Transverse colon (tissue), 3 donors: ENCODE data around the gene KANK2.

Experiments
- EP300 ChIP-seq: sonication (generic); formaldehyde crosslinking; IDR thresholded peaks from one replicate; pipeline ENCODE4 v1.6.1; 2017; ENCODE audit warnings: antibody characterized with exemption, low read depth
- POLR2A ChIP-seq: fragments of 450-650 bp; IDR thresholded peaks from one replicate; pipeline ENCODE4 v1.6.1; 2016; ENCODE audit warnings: antibody characterized with exemption, mild to moderate bottlenecking, moderate library complexity
- TF ChIP-seq, protein P1 (sequence below), 5 experiments: fragments of 200-600 bp in 3 of 5; fragments of 450-650 bp in 2 of 5; sonication (generic) in 3 of 5; IDR thresholded peaks; 1 replicate in 2 of 5; 2 replicates in 3 of 5; pipeline ENCODE4 v1.5.1; 2016 to 2017; ENCODE audit warnings: antibody characterized with exemption in 5 of 5, inconsistent platforms in 3 of 5, mild to moderate bottlenecking in 2 of 5, moderate library complexity in 1 of 5

DNA sequence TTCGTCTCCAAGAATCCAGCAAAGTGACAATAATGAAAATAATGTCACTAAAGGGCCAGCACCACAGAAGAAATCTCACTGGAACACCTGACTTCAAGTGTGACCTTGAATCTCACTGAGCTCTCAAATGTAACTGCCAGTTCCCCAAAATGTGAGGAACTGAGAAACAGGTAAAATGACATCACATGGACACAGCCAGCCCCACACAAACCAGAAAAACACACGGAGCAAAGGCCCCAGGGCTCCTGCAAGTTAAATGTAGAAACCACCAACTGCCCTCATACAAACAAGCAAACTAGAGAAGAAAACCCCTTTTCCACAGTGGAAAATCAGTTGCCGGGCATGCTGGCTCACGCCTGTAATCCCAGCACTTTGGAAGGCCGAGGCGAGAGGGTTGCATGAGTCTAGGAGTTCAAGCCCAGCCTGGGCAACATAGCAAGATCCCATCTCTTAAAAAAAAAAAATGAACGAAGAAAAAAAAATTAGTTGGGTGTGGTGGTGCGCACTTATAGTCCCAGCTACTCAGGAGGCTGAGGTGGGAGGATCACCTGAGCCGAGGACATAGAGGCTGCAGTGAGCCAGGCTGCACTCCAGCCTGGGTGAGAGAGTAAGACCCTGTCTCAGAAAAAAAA, 8.7 kb upstream of the KANK2 start:
- TF ChIP-seq, protein P1, sequence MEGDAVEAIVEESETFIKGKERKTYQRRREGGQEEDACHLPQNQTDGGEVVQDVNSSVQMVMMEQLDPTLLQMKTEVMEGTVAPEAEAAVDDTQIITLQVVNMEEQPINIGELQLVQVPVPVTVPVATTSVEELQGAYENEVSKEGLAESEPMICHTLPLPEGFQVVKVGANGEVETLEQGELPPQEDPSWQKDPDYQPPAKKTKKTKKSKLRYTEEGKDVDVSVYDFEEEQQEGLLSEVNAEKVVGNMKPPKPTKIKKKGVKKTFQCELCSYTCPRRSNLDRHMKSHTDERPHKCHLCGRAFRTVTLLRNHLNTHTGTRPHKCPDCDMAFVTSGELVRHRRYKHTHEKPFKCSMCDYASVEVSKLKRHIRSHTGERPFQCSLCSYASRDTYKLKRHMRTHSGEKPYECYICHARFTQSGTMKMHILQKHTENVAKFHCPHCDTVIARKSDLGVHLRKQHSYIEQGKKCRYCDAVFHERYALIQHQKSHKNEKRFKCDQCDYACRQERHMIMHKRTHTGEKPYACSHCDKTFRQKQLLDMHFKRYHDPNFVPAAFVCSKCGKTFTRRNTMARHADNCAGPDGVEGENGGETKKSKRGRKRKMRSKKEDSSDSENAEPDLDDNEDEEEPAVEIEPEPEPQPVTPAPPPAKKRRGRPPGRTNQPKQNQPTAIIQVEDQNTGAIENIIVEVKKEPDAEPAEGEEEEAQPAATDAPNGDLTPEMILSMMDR (IDR thresholded peaks at IDR 0.05) = no peak
- TF ChIP-seq POLR2A (no peak), EP300 (no peak)
